ENCODE results near the gene HTT.
A peak's percentile ranks its signal among the peaks of the same experiment; 100 is the strongest.

HTT gene

GRCh38 chr4:3248811-3249661, 174.6 kb downstream of the HTT start, which contains the start of gene MSANTD1:
Gene MSANTD1 (plus strand): TSS chr4:3249159. CDS start chr4:3249223, 64 bp downstream.
- peak; percentile 78 for DNase-seq (ENCODE audit: low read depth)

GRCh38 chr4:3249711-3250437, 175.4 kb downstream of the HTT start:
- DNase-seq (ENCODE audit: low read depth), result no peak

- DNase-seq (ENCODE audit: low read depth), result no peak
Observed at GRCh38 chr4:3250438-3250955, 176.0 kb downstream of the HTT start.

GRCh38 chr4:3250956-3251690, 176.6 kb downstream of the HTT start:
- DNase-seq (ENCODE audit: low read depth), result peak; percentile 28

GRCh38 chr4:3251691-3252479, 177.4 kb downstream of the HTT start:
- no peak for DNase-seq (ENCODE audit: low read depth)

- DNase-seq (ENCODE audit: low read depth), result no peak
Observed at GRCh38 chr4:3252480-3252828, 178.0 kb downstream of the HTT start.

GRCh38 chr4:3252831-3253641, 178.6 kb downstream of the HTT start:
- DNase-seq (ENCODE audit: low read depth), result no peak

GRCh38 chr4:3253808-3254207, 179.3 kb downstream of the HTT start:
- no peak for DNase-seq (ENCODE audit: low read depth)

- no peak for DNase-seq (ENCODE audit: low read depth)
Observed at GRCh38 chr4:3254302-3255131, 180.0 kb downstream of the HTT start.

GRCh38 chr4:3255611-3256186, 181.2 kb downstream of the HTT start:
- DNase-seq (ENCODE audit: low read depth), result no peak

- no peak for DNase-seq (ENCODE audit: low read depth)
Observed at GRCh38 chr4:3256230-3257102, 182.0 kb downstream of the HTT start.

- DNase-seq (ENCODE audit: low read depth), result no peak
Observed at GRCh38 chr4:3257103-3257555, 182.6 kb downstream of the HTT start.

GRCh38 chr4:3257556-3258482, 183.3 kb downstream of the HTT start:
- DNase-seq (ENCODE audit: low read depth), result peak; percentile 81

GRCh38 chr4:3261411-3262207, 187.1 kb downstream of the HTT start:
- DNase-seq (ENCODE audit: low read depth), result no peak

GRCh38 chr4:3262208-3263052, 187.9 kb downstream of the HTT start:
- DNase-seq (ENCODE audit: low read depth), result no peak

Measured in amniotic epithelial cell (primary cell).